NCI-H1930 (cell line): Measurements from ENCODE around the gene C8G.

Experiments used
- DNase-seq, 2 experiments: peaks; one replicate each; lab custom pipeline; 2025; lab: John Stamatoyannopoulos, UW

The C8G gene

GRCh38 chr9:136920734-136921231 lies 24.3 kb upstream of the C8G start:
- DNase-seq = no peak

- DNase-seq = no peak
These were observed 23.7 kb upstream of the C8G start for GRCh38 chr9:136921307-136921706.

GRCh38 chr9:136921718-136922117 lies 23.3 kb upstream of the C8G start:
- DNase-seq = no peak

- no peak for DNase-seq
These were observed 22.5 kb upstream of the C8G start for GRCh38 chr9:136922540-136922939.

GRCh38 chr9:136923881-136924280 lies 21.2 kb upstream of the C8G start:
- no peak for DNase-seq

GRCh38 chr9:136925414-136926153 lies 19.5 kb upstream of the C8G start:
- DNase-seq = no peak

- no peak for DNase-seq
These were observed 18.8 kb upstream of the C8G start for GRCh38 chr9:136926154-136926704.

GRCh38 chr9:136926749-136927148 lies 18.3 kb upstream of the C8G start:
- no peak for DNase-seq

- no peak for DNase-seq
These were observed 17.4 kb upstream of the C8G start for GRCh38 chr9:136927343-136928271.

- no peak for DNase-seq
These were observed 16.5 kb upstream of the C8G start for GRCh38 chr9:136928591-136928990.

GRCh38 chr9:136930014-136930413 lies 15.0 kb upstream of the C8G start:
- no peak for DNase-seq

GRCh38 chr9:136931611-136932130 lies 13.4 kb upstream of the C8G start:
- DNase-seq = no peak

GRCh38 chr9:136934277-136934676 lies 10.8 kb upstream of the C8G start:
- DNase-seq = no peak

GRCh38 chr9:136935651-136936050 lies 9.4 kb upstream of the C8G start:
- DNase-seq = no peak

- no peak for DNase-seq
These were observed 8.3 kb upstream of the C8G start for GRCh38 chr9:136936645-136937170.

GRCh38 chr9:136937186-136938001 lies 7.6 kb upstream of the C8G start:
- DNase-seq = no peak

- DNase-seq = no peak
These were observed 5.5 kb upstream of the C8G start for GRCh38 chr9:136939431-136939995.

GRCh38 chr9:136939996-136940525 lies 5.0 kb upstream of the C8G start:
- DNase-seq = no peak

- no peak for DNase-seq
These were observed 4.4 kb upstream of the C8G start for GRCh38 chr9:136940526-136941230.
